Loucy (cell line): ENCODE results near the gene FAM81A.

ENCODE experiments used
- CTCF ChIP-seq: fragments of 200-600 bp; sonication (generic); conservative IDR thresholded peaks from 2 replicates; pipeline ENCODE4 v1.5.1; 2014; ENCODE audit warnings: mild to moderate bottlenecking, antibody characterized with exemption, low read length
- EZH2phosphoT487 ChIP-seq: fragments of 200-600 bp; IDR thresholded peaks from 2 replicates; pipeline ENCODE4 v1.6.1; 2018; ENCODE audit warnings: antibody characterized with exemption, mild to moderate bottlenecking, moderate library complexity, borderline replicate concordance

DNA sequence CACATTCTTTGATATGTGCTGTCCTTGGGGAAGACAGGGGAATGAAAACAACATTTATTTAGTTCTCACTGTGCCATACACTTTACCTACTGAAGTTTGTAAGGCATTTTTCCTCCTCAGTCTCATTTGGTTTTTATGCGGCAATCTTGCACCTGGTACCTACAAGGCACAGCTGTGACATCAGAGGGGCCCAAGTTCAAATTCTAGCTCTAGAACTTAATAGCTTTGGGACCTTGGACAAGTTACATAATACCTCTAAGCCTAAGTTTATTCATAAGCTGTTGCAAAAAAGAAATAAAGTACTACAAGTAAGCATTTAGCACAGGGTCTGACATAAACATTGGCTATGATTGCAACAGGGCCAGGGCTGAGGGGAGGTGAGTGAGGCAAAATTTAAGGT lies 5.6 kb upstream of the FAM81A start:
- no peak for TF ChIP-seq CTCF
- TF ChIP-seq EZH2phosphoT487: no peak
